Stimulated activated CD8-positive, alpha-beta memory T cell treated with anti-CD3 and anti-CD28 coated beads, Interleukin-15, amount 100 ng/mL, for 48 hours (primary cell): ENCODE data around the gene ADCY5.

ENCODE experiments used
- DNase-seq, 2 donors: peaks; one replicate each; pipeline ENCODE4 v3.0.0-alpha.2; 2020; ENCODE audit warnings: low read depth in 2 of 2

ADCY5 gene

DNA sequence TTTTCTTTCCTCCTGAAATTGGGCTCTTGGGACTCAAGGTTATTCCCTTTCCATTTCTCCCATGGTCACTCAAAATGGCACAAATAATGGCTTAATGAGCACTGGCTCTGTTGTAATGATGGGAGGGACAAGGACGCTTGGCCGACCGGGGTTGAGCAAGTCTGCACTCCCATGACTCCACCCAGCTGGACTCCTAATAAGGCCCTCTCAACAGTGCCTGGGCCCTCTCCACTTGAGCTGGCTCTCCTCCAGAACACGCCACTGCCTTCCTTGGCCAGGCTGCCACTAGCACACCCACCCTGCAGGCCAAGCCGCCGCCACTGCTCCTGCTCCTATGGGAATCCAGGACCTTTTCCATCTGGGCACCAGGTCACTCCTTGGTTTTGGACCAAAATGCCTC lies 42.3 kb downstream of the ADCY5 start:
- DNase-seq, result no peak

DNA sequence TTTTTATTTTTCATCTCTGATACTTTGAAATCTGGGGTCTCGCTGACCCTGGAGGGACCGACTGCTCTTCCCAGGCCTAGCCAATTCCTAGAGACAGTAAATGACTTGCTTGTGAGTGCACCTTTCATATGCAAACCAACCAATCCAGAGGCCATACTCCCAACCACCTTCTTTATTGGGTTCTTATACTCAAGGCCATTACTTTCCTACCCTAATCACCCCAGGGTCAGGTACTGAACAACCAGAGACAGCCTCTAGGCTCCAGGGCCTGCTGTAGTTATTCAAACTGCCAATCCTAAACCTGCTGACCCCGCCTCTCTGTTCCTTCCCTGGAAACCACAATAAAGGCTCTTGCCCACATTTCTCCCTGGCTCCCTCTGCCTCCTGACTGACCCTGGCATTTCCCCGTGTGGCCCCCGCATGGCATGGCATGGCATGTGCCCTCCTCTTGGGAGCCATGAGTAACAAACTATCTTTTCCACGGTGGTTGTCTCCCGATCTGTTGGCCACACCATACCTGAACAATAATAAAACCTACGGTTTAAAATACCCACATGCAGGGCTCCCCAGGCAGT lies 42.9 kb downstream of the ADCY5 start:
- DNase-seq, result no peak

DNA sequence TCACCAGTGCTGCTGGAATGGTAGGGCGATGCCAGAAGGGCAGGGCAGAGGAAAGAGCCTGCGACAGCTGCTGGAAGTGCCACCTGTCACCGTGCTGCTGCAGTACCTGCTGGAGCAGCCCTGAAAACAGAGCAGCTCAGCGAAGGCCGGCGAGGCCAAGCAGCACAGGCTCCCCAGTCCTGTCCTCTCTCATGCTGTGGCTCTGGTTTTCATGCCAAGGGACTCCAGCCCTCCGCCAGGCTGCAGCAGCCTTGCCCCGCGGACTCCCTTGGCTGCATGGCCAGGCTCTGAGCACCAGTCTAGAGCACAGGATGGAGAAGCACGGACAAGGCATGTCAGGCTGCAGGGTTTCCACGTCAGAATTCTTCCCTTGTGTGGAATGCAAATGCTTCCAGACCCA lies 43.9 kb downstream of the ADCY5 start:
- DNase-seq, result no peak

DNA sequence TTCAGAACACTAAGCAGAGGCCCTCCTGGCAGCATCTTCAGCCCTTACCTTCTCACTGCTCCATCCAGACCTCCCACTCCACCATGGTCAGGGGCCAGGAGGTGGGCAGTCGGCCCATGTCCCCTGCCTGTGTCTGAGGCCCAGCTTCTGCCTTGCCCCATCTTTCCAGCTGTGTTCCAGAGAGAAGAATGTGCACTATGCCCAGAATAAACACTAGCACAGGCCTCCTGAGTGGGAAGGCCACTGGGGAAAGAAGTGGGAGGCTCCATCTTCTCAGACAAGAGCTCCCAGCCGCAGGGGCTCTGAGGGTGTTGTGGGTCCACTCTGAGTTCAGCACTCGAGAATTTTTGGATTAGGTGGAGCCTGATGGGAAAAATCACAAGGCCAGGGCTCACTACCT lies 44.5 kb downstream of the ADCY5 start:
- no peak for DNase-seq

DNA sequence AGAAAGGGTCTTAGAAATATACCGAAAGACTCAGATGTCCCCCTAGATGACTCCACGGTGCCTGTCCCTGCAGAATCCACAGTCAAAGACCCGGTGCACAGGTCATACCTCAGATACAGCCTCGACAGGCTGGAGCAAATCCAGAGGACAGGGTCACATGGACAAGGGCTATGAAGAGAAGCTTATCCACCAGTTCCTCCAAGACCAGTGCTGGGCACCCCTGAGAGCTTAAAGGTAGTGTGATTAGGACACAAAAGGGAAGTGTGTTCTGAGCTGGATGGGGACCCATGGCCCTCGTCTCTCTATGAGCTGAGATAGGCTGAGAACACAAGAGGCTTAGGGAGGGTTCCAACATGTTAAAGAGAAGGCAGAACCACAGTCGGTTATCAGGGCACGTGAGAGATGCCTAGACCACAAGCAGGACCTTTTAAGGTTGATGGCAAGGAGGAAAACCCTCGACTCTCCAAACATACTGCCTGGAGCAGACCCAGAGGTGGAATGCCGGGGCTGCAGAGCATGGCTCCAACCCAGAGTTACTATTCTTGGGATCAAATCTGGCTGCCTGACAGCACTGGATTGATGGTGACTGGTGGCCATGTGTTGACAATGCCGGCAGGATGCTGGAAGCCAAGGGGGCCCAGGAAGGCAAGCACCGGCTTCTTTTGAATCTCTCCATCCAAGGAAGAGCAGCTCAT lies 46.9 kb downstream of the ADCY5 start:
- no peak for DNase-seq

DNA sequence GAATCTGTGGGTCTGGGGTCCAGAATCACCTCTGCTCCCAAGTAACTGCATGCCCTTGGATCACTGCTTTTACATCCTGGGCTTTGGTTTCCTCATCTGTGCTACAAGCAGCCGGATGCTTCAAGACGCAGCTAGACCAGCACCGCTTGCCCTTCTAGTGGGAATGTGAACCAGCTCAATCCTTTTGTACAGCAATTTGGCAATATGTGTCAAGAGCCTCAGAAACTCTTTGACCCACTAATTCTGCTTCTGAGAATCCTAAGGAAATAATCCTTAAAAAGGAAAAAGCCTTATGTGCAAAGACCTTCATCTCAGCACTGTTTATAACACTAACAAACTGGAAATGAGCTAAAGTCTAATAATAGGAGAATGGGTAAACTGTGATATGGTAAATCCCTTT lies 48.7 kb downstream of the ADCY5 start:
- DNase-seq, result no peak

DNA sequence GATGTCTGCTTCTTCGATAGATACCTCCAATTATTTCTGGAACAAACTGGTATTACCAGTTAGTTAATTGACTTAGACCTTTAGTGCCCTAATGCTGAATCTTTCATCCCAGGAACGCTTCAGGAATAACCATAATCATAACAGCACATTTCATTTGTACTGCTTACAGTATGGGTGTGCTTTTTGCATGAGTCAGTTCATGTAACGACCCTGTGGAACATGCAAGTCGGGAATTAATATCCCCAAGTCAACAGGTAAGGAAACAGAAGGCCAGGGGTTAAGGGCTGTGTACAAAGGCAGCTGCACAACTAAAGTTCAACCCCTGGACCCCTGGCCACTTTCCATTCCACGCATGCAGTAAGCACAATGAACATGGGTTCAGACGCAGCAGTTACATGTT lies 49.2 kb downstream of the ADCY5 start:
- no peak for DNase-seq

DNA sequence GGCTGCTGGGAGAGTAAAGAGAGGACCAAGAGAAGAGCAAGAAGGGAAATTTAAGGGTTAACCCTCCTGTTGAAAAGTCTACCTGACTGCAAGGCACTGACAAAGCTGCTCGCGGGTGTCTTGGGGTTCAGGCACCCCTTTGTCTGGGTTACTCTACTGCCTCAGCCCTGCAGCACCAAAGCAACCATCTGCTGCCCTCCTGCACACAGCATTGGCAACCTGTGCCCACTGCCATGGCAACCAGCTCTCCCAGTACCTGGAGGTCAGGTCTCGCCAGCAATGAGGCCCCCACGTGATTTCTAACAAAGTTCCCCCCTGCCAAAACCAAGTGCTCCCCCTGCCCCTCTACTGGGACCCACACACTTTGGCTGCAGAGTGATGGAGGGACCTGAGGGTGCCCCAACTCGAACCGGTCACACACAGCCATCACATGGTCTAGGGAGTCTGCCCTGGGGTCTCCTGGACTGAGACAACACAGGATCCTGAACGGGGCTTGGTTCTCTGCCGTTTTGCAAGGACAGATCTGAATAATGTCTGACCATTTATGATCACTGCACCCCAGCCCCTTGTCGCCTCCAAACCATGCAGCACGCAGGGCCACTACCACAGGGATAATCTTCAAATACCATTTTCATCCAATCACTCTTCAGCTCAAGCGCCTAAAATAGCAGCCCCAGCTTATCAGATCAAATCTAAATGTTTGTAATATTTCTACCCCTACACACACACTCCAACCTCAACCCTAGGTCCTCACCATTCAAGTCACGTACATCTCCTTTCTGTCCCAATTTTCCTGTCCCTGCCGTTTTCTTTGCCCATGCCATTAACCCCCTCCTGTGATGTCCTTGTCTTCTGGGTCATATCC lies 50.7 kb downstream of the ADCY5 start:
- DNase-seq, result no peak

DNA sequence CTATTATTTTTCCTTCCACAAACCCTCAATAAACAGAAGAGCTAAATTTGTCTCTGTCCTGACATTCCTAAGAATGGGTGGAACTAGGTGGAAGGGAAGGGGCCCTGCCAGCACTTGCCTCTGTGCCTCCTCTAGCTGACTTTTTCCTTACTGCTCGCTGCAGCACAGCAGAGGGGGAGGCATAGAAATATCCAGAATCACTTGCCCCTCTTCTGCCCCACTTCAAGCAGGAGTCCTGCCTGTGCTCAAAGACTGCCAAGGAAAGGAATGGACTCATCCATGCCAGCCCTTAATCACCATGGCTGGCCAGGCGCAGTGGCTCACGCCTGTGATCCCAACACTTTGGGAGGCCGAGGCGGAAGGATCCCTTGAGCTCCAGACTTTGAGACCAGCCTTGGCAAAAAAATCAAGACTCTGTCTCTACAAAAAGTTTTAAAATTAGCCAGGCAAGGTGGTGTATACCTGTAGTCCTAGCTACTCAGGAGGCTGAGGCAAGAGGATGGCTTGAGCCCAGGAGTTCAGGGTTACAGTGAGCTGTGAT lies 51.8 kb downstream of the ADCY5 start:
- no peak for DNase-seq

DNA sequence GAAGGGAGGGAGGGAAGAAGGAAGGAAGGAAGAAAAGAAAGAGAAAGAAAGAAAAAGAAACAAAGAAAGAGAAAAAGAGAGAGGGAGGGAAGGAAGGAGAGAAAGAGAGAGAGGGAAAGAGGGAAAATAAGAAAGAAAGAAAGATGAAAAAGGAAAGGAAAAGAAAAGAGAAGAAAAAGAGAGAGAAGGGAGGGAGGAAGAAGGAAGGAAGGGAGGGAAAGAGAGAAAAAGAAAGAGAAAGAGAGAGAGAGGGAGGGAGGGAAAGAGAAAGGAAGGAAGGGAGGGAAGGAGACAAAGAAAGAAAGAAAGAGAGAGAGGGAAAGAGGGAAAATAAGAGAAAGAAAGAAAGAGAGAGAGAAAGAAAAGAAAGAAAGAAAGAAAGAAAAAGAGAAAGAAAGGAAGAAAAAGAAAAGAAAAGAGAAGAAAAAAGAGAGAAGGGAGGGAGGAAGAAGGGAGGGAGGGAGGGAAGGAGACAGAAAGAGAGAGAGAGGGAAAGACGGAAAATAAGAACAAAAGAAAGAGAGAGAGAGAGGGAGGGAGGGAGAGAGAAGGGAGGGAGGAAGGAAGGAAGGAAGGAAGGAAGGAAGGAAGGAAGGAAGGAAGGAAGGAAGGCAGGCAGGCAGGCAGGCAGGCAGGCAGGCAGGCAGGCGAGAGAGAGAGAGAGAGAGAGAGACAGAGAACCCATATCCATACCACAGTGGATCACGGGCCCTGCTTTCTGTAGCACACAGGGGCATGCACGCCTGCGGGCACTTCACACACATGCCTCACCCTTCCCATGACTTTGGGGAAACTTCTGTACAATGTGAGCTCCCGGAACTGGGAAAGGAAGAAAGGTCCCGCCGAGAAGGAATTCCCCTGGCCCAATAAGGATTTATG lies 52.5 kb downstream of the ADCY5 start:
- no peak for DNase-seq

DNA sequence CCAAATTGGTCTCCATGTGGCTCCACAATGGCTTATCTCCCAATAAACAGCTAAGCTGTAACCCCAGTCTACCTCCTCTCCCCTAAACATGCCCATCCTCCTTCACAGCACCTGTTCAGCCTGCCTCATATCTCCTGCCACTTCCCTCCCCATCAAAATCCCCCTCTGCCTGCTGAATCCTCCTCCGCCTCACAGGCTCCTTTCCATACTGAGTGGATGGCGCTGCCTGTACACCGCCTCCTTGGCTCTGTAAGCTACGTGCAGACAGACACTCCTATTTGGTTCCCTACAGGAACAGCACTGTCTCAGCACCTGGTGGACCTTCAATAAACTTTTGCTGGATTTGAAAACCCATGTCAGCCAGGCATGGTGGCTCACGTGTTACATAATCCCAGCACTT lies 53.7 kb downstream of the ADCY5 start:
- no peak for DNase-seq

DNA sequence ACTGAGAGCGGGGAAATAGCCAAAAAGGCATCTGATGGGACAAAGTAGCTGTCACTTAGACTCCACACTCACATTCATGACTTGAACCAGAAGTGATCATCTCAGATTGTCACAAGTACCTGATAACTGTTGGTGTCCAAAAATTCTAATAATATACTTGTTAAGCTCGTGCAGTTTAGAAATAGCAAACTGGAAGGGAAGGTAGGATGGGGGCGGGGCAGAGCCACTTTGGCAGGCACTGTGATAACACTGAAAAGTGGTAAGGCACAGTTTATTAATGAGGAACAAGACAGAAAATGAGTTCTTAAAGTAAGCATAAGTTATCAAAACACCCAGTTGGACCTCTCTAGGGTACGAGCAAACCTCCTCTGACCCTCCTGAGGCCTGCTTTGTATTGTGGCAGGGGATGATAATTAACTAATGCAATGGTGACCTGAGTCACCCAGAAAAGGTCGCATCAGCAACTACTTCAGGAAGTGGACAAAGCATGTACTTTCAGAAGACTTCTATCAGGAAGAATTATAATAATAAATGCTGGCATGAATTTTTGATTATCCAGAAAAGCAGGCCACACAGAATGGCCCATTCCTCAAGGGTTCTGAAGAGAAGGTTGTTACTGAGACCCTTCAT lies 54.4 kb downstream of the ADCY5 start:
- no peak for DNase-seq

DNA sequence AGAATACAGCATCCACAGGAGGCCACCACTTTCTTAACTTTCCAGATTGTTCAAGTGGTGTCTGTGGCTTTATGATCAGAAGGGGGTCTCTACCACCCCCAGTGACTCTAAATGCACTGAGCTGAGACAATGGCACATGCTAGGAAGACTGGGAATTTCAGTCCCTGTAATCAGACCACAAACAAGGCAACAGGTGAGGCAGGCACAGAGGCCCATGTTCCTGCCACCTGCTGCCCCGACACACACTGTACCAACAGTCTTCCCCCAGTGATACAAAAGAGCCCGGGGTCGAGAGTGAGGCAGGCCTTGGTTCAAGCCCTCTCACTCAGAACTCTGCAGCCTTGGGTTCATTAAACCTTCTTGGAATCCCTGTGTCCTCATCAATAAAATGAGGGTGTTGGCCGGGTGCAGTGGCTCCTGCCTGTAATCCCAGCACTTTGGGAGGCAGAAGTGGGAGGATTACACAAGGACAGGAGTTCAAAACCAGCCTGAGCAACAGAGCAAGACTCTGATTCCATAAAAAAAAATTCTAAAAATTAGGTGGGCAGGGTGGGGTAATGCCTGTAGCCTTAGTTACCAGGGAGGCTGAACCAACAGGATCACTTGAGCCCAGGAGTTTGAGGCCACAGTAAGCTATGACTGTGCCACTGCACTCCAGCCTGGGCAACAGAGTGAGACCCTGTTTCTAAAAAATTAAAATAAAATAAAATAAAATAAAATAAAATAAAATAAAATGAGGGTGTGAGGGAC lies 55.8 kb downstream of the ADCY5 start:
- no peak for DNase-seq

DNA sequence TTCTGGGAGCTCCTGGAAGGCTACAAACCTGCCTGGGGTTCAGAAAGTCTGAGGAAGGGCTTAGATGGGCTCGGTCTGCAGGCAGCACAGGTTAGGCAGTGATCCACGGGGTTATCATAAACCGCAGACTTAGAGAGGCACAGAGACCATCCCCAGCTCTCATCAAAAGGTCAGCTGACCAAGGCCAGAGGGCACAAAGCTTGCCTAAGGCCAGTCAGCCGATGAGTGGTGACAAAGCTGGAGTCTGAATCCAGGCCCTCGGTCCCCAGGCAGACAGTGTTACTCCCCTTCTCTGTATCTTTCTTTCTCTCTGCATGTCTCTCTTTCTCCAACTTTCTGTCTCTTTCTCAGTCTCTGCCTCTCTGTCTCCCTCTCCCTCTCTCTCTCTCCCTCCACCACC lies 56.5 kb downstream of the ADCY5 start:
- no peak for DNase-seq

DNA sequence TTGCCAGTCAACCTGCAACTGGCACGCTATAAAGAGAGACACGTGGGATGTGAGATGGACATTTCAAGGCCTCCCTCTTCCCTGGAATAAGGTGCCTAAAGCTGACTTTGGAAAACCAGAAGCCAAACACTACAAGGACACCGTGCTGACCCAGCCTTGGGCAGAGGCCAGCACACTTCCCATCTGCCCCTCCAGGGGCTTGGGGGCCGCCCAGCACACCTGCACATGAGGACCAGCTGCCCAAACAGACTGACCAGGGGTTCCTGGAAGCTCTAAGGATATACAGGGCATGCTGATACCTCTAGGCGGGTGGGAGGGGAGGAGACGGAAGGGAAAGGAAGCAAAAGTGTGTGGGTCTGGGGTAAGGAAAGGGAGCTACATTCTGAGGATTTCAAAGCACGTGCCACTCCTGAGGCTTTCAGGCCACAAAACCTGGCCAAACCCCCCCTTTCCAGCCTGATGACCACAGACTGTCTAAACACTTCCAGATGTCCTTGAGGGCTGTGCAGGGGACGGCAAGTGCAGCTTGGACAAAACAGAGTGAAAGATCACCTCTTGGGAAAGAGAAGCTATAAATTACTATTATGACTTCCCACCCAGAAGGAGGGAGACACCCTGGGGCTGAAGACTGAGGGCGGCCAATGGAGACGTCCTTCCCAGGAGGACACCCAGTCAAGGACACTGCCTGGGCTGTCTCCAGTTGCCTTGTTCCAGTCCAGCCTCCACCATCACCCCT lies 57.9 kb downstream of the ADCY5 start:
- DNase-seq, result no peak

DNA sequence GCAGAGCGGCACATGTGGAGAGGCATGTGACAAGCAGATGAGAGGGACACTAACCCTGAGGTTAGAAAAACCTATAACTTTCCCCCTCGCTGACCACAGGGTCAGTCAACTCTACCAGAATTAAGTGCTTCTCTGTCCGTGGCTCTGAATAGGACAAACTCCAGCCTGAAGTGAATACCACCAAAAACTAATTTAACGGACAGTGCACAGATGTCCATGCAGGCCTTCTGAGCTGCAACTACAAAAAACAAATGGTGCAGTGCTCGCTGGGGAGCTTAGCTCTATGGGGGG lies 59.3 kb downstream of the ADCY5 start:
- DNase-seq, result no peak

DNA sequence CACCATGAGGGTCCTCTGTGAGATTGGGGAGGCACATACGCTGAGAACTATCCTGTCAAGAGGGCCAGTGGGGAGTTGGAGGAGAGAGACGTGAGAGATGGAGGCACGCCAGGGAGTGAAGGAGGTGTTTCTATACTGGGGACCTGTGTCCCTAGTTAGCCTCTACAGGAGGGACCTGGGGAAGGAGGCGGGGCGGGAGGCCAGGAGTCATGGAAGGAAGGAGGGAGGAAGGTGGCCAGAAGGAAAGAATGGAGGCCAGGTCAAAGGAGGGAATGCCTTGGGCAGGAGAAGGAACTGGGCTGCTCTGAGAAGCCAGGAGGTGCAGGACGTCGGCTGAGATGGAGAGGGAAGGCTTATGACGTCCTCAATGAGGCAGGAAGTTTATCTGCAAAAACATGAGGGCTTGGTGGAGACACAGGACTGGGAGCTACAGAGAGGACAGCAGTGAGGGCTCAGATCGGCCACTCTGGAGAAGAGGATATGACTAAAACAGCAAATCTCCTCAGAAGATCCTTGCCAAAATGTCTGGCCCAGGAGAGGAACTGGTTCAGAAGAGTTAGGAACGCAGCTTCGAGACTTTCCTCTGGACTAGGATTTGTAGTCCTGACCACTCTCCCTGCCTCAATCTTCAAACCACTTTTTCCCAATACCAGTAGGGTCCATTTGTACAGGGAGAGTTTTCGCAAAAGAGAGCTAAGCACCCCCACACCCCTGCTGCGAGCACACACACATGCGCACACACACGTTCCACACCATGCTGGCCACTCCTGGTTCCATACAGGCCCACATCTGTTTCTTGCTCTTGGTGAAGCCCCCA lies 59.9 kb downstream of the ADCY5 start:
- no peak for DNase-seq

DNA sequence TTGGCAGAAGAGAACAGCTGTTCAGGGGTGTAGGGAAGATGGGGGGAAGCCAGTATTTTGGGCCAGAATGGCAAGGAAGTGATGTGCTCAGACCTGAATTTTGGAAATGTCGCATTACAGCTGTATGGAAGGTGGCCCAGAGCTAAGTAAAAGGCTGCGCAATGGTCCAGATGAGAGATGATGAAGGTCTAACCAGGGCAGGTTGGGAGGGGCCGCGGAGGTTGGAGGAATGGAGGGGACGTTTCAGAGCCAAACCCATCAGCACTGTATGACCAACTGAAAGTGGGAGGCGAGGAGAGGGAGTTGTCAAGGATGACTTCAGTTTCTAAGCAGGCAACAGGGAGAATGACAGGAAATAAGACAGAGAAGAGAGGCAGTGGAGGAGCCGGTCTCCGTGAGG lies 60.8 kb downstream of the ADCY5 start:
- DNase-seq, result no peak

DNA sequence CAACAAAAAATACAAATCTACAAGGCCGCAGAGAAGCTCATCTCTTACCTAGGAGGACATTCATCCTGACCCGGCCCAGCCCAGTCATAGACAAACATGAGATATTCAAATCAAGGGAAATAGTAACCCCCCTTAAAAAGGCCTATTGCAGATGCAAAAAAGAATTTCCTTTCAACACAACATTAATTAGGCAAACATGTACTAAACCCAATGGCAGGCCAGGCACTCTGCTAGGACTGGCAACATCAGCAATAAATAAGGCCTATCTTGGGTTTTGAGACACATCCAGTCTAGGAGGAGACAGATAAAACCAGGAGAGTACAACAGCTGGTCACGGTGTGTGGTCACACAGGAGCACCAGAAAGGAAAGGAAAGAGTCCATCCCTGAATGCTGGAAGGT lies 61.4 kb downstream of the ADCY5 start:
- DNase-seq, result no peak
